K562 (cell line): ENCODE measurements around the gene CEP192. TPM values are rescaled to one million over a fixed set of nuclear protein-coding genes. Genes with fewer than 3 reads are reported as not detected.

Source experiments
- ATAC-seq: fragments of 200-7000 bp; cut with Tn5 transposase; 3 replicates; pipeline ENCODE4 v1.9.1; 2020; ENCODE audit warnings: moderate library complexity
- BruUV-seq: library from RNA; stranded (reverse); fragments of 400-500 nt; replicated peaks from 2 replicates; lab custom pipeline; 2021; lab: Mats Ljungman, UMichigan
- CTCF ChIA-PET: fragments of 300-600 bp; formaldehyde crosslinking; extraction: SDS; loops from one replicate; lab custom pipeline; 2021; ENCODE audit warnings: low intra/inter-chr PET ratio; lab: Yijun Ruan, JAX
- POLR2A ChIA-PET: fragments of 300-600, 350-650 bp; sonication (Branson Sonifier 250); formaldehyde crosslinking; extraction: SDS; loops from one replicate; lab custom pipeline; 2021; ENCODE audit warnings: antibody characterized with exemption, inconsistent platforms; lab: Yijun Ruan, JAX
- DNase-seq, 4 experiments: peaks; one replicate each; pipeline versions ENCODE4 v3.0.0 to v3.0.0-alpha.2; 2011 to 2018; ENCODE audit warnings: low spot score in 3 of 4, mixed read lengths in 3 of 4; ENCODE audit errors: extremely low read depth in 1 of 4
- FAIRE-seq: peaks from 2 replicates; lab custom pipeline; 2011; peaks lifted over from hg19 to GRCh38; lab: Jason Lieb, UNC
- H2AFZ ChIP-seq: 2 replicates; pipeline ENCODE4 v1.6.0; 2011; ENCODE audit warnings: low read depth, low read length, control low read depth, inconsistent platforms
- H3K27ac ChIP-seq: fragments of 200-600 bp; 3 replicates; pipeline ENCODE4 v1.8.0; 2011; ENCODE audit warnings: low read depth, mild to moderate bottlenecking, control low read depth, inconsistent platforms, low read length, moderate library complexity, mixed read lengths; ENCODE audit errors: extremely low read depth
- H3K27me3 ChIP-seq, 2 experiments: fragments of 300-600 bp in 1 of 2; 2 replicates in 1 of 2; 3 replicates in 1 of 2; pipeline versions ENCODE4 v1.6.0 to v1.8.0; 2011; ENCODE audit warnings: inconsistent platforms in 2 of 2, low read length in 2 of 2, mild to moderate bottlenecking in 1 of 2, mixed read lengths in 1 of 2, moderate library complexity in 1 of 2; ENCODE audit not compliant: control insufficient read depth in 2 of 2, insufficient read depth in 2 of 2
- H3K36me3 ChIP-seq: fragments of 300-600 bp; 3 replicates; pipeline ENCODE4 v1.8.0; 2011; ENCODE audit warnings: mild to moderate bottlenecking, low read length, inconsistent platforms; ENCODE audit not compliant: control insufficient read depth, insufficient read depth
- H3K4me1 ChIP-seq, 2 experiments: fragments of 200-600 bp in 1 of 2; replicated peaks in 1 of 2; 2 replicates in 1 of 2; 3 replicates in 1 of 2; pipeline versions ENCODE4 v1.5.1 to v1.8.0; 2011; ENCODE audit warnings: inconsistent platforms in 2 of 2, low read length in 2 of 2, mild to moderate bottlenecking in 1 of 2, mixed read lengths in 1 of 2, moderate library complexity in 1 of 2; ENCODE audit not compliant: control insufficient read depth in 2 of 2, insufficient read depth in 2 of 2
- H3K4me2 ChIP-seq: 2 replicates; pipeline ENCODE4 v1.6.1; 2011; ENCODE audit warnings: low read length, control low read depth, inconsistent platforms, mixed read lengths; ENCODE audit not compliant: insufficient read depth
- H3K4me3 ChIP-seq: fragments of 200-600 bp; sonication (generic), shearing (Covaris generic); 2 replicates; pipeline ENCODE4 v1.5.1; 2016; ENCODE audit warnings: control low read depth, inconsistent platforms
- H3K79me2 ChIP-seq: fragments of 200-600 bp; 3 replicates; pipeline ENCODE4 v1.8.0; 2011; ENCODE audit warnings: low read length, inconsistent platforms; ENCODE audit not compliant: control insufficient read depth, insufficient read depth
- H3K9ac ChIP-seq, 2 experiments: 2 replicates each; pipeline versions ENCODE4 v1.6.0 to v1.6.1; 2011; ENCODE audit warnings: low read depth in 2 of 2, low read length in 2 of 2, control low read depth in 1 of 2, inconsistent platforms in 1 of 2, mild to moderate bottlenecking in 1 of 2, mixed read lengths in 1 of 2; ENCODE audit not compliant: insufficient read depth in 1 of 2
- H3K9me1 ChIP-seq: one replicate; pipeline ENCODE4 v1.6.0; 2011; ENCODE audit warnings: inconsistent platforms, mild to moderate bottlenecking, low read length, moderate library complexity; ENCODE audit not compliant: control insufficient read depth, insufficient read depth
- H3K9me3 ChIP-seq: replicated peaks from 2 replicates; pipeline ENCODE4 v1.5.1; 2011; ENCODE audit warnings: low read depth, low read length, inconsistent platforms; ENCODE audit not compliant: control insufficient read depth, insufficient read depth
- H4K20me1 ChIP-seq: replicated peaks from 2 replicates; pipeline ENCODE4 v1.6.1; 2011; ENCODE audit warnings: low read length, inconsistent platforms, mixed read lengths; ENCODE audit not compliant: control insufficient read depth, insufficient read depth
- ETV5 ChIP-seq: sonication (generic); formaldehyde crosslinking; IDR thresholded peaks from 2 replicates; pipeline ENCODE4 v1.4.0; 2020; ENCODE audit warnings: low read depth, mild to moderate bottlenecking, missing genetic modification reagents
- HMG20B ChIP-seq: fragments of 250-450 bp; sonication (Bioruptor Pico); IDR thresholded peaks from 2 replicates; pipeline ENCODE4 v1.5.0; 2021; ENCODE audit warnings: mild to moderate bottlenecking
- JUN ChIP-seq, 2 experiments: sonication (generic) in 1 of 2; formaldehyde crosslinking in 1 of 2; IDR thresholded peaks; 2 replicates each; pipeline versions ENCODE4 v1.6.1 to v1.8.0; 2012 to 2022; ENCODE audit warnings: borderline replicate concordance in 2 of 2, mild to moderate bottlenecking in 2 of 2, improper control_type of control experiment in 1 of 2, low read depth in 1 of 2, low read length in 1 of 2, missing genetic modification reagents in 1 of 2
- NFIX ChIP-seq: fragments of 250-450 bp; sonication (Bioruptor Pico); IDR thresholded peaks from 2 replicates; pipeline ENCODE4 v1.4.0; 2020; ENCODE audit warnings: low read depth, mild to moderate bottlenecking, moderate library complexity
- in situ Hi-C: fragments of 300-500 bp; cut with MboI; formaldehyde crosslinking; loops from 4 replicates; pipeline ENCODE4 v1.15.0; 2018; ENCODE audit warnings: inconsistent platforms, mixed read lengths
- intact Hi-C: fragments of 100-400 bp; cut with micrococcal nuclease; formaldehyde crosslinking; loops from 2 replicates; pipeline ENCODE4 v1.14.2; 2022
- polyA plus RNA-seq, 8 experiments: library from polyadenylated mRNA; depleted of rRNA in 4 of 8; stranded (reverse) in 5 of 8; unstranded in 3 of 8; fragments of >200 nt; fragmentation: Nextera tagmentation in 2 of 8; fragmentation: Illumina TruSeq in 1 of 8; extraction: Ambion mirVana in 2 of 8; extraction: Trizol in 1 of 8; gene quantifications; 2 replicates each; pipeline versions ENCODE4 v1.2.1 to v1.2.3, GENCODE V29; 2011 to 2014; ENCODE audit warnings: inconsistent platforms in 1 of 8, missing spikeins in 1 of 8
- total RNA-seq, 7 experiments: library from RNA; depleted of rRNA in 6 of 7; stranded (reverse); fragments of >200 nt in 6 of 7; fragmentation: Illumina TruSeq in 2 of 7; extraction: Trizol in 2 of 7; gene quantifications; 2 replicates each; pipeline versions ENCODE4 v1.2.1 to v1.2.3, GENCODE V29; 2011 to 2021; ENCODE audit warnings: low replicate concordance in 1 of 7
- TF ChIP-seq, protein P1 (sequence below): fragments of 250-450 bp; sonication (Bioruptor Pico); IDR thresholded peaks from 2 replicates; pipeline ENCODE4 v1.4.0; 2020; ENCODE audit warnings: mild to moderate bottlenecking, moderate library complexity

CEP192 gene
- total and polyA plus RNA-seq, 9 of the 15 experiments (the other 6 are each of a cell fraction or from before 2014, with no cell fraction given) = 14.4 to 54.4 (median 35.8) TPM

DNA sequence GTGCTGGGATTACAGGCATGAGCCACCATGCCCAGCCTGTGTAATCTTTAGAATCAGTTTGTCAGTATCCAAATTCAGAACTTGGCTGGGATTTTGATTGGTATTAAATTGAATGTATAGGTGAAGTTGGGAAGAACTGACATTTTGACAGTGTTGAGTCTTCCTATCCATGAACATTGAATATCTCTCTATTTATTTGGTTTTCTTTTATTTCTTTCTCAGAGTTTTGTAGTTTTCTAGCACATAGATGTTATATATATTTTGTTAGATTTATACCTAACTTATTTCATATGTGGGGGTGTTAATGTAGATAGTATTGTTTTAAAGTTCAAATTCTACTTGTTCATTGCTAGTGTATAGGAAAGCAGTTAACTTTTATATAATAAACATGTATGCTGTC, 31.5 kb downstream of the CEP192 start:
- Histone ChIP-seq H3K27ac (no peak overlapping the region), H2AFZ (no peak overlapping the region), H4K20me1 (no peaks in the 10 kb centered on the region), H3K79me2 (peaks cover 45% of the 10 kb centered on the region), H3K36me3 (peaks cover 75% of the 10 kb centered on the region), H3K9me3 (no peaks in the 10 kb centered on the region), H3K27me3 (no peaks in the 10 kb centered on the region), H3K4me3 (no peak overlapping the region), H3K9me1 (no peaks in the 10 kb centered on the region), H3K4me2 (no peak overlapping the region), H3K4me1 (no peaks in the 10 kb centered on the region), H3K9ac (no peak overlapping the region)
- in situ Hi-C loops = no loop called here
- CTCF ChIA-PET = no interaction called here
- no peak for DNase-seq
- TF ChIP-seq NFIX (no peak), JUN (IDR thresholded peaks at IDR 0.05; ENCODE audit: borderline replicate concordance, low read depth, low read length) (no peak), JUN (CRISPR knock-in tag; IDR thresholded peaks at IDR 0.05; ENCODE audit: borderline replicate concordance) (no peak), ETV5 (no peak), HMG20B (CRISPR knock-in tag) (no peak)
- TF ChIP-seq, protein P1, sequence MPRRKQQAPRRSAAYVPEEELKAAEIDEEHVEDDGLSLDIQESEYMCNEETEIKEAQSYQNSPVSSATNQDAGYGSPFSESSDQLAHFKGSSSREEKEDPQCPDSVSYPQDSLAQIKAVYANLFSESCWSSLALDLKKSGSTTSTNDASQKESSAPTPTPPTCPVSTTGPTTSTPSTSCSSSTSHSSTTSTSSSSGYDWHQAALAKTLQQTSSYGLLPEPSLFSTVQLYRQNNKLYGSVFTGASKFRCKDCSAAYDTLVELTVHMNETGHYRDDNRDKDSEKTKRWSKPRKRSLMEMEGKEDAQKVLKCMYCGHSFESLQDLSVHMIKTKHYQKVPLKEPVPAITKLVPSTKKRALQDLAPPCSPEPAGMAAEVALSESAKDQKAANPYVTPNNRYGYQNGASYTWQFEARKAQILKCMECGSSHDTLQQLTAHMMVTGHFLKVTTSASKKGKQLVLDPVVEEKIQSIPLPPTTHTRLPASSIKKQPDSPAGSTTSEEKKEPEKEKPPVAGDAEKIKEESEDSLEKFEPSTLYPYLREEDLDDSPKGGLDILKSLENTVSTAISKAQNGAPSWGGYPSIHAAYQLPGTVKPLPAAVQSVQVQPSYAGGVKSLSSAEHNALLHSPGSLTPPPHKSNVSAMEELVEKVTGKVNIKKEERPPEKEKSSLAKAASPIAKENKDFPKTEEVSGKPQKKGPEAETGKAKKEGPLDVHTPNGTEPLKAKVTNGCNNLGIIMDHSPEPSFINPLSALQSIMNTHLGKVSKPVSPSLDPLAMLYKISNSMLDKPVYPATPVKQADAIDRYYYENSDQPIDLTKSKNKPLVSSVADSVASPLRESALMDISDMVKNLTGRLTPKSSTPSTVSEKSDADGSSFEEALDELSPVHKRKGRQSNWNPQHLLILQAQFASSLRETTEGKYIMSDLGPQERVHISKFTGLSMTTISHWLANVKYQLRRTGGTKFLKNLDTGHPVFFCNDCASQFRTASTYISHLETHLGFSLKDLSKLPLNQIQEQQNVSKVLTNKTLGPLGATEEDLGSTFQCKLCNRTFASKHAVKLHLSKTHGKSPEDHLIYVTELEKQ (CRISPR knock-in tag) = no peak
- intact Hi-C loops = no loop called here
- no TSS peak for BruUV-seq
- POLR2A ChIA-PET = interaction anchor here (0.7 to 1.6 kb wide), 3 partner anchors 11 to 32 kb away, joined by 3 to 5 read pairs (median 3); partner anchors contain the start of gene CEP192
- FAIRE-seq = no peak
- ATAC-seq = no peak
